Mucosa of descending colon (tissue), 3 donors: Measurements from ENCODE around the gene SLC35B4. TPM values are rescaled to one million over a fixed set of nuclear protein-coding genes. Genes with fewer than 3 reads are reported as not detected.

Source experiments
- ATAC-seq: fragments of 200-7000 bp; cut with Tn5 transposase; one replicate; pipeline ENCODE4 v1.9.1; 2020; ENCODE audit warnings: mild to moderate bottlenecking, moderate library complexity
- DNase-seq, 3 donors: peaks; one replicate each; pipeline ENCODE4 v3.0.0-alpha.2; 2020
- H3K36me3 ChIP-seq: fragments of 200-600 bp; one replicate; pipeline ENCODE4 v1.8.0; 2021; ENCODE audit warnings: low read depth, mild to moderate bottlenecking
- H3K4me1 ChIP-seq: fragments of 200-600 bp; one replicate; pipeline ENCODE4 v1.8.0; 2021; ENCODE audit warnings: low read depth, mild to moderate bottlenecking
- H3K4me3 ChIP-seq: fragments of 200-600 bp; one replicate; pipeline ENCODE4 v1.8.0; 2021; ENCODE audit warnings: mild to moderate bottlenecking
- H3K9me3 ChIP-seq: fragments of 200-600 bp; one replicate; pipeline ENCODE4 v1.8.0; 2021; ENCODE audit warnings: mild to moderate bottlenecking
- CTCF ChIP-seq: fragments of 200-600 bp; IDR thresholded peaks from one replicate; pipeline ENCODE4 v1.8.0; 2022; ENCODE audit warnings: antibody characterized with exemption, mild to moderate bottlenecking
- intact Hi-C, 2 donors: fragments of 100-400 bp; cut with DNase I in 1 of 2; cut with micrococcal nuclease in 1 of 2; formaldehyde crosslinking; loops; one replicate each; pipeline versions ENCODE4 v1.11.0 to v1.11.1; 2022; cut with DNase I, micrococcal nuclease
- total RNA-seq, 3 donors: library from RNA; stranded (reverse); fragmentation: NEBNext Ultra II Directional in 2 of 3; extraction: Animal tissue kit (Norgen Biotek cat#: 25700) in 2 of 3; gene quantifications; one replicate each; pipeline versions ENCODE4 v1.2.1 to v1.2.4, GENCODE V29; 2021 to 2023
- donor health status: DM: no; HTN: no; CAD: no; lungs with moderate emphysema.
- donor health status: DM: no; HTN: no; CAD: no.
- donor health status: DM: no; HTN: yes; CAD: no.

Gene SLC35B4
- total RNA-seq, 3 donors from 2014 or later = 6.1 to 14.1 (median 9.0) TPM

DNA sequence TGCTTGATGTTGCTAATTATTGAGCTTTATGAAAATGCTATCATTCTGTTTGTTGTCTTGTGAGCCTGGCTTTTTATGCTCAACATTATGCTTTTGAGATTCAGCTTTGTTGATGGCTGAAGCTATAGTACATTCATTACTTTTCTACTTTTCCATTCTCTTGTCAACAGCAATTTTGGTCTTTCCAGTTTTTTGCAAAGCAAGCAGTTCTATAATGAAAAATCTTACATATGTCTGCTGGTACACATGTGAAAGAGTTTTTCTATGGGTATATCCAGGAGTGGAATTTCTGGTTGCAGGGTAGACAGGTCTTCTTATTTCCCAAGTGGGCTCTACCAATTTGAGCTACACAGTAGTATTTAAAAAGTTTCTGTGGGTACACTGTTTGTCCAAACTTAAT, 36.8 kb downstream of the SLC35B4 start:
- Histone ChIP-seq H3K4me1 (no peaks in the 10 kb centered on the region), H3K9me3 (no peaks in the 10 kb centered on the region), H3K36me3 (no peaks in the 10 kb centered on the region), H3K4me3 (no peak overlapping the region)
- ATAC-seq = no peak
- no peak for TF ChIP-seq CTCF
- no peak for DNase-seq
- intact Hi-C loops = no loop called here

DNA sequence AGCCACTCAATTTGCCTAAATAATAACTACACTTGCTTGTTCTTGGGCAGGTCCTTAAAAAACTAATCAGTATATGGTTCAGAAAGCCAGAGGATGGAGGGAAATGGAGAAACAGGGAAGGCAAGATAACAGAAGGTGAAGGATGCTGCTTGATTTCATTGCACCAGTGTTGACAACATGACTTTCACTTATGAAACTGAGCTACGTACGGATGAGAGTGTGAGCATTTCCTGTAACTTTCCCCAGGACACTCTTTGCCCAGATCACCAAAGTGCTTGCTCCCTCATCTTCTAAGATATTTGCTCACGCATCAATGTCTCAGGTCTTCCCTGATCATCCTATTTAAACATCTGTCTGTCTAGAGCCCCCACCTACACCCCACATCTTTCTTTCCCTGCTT, 37.4 kb downstream of the SLC35B4 start:
- Histone ChIP-seq H3K9me3 (no peaks in the 10 kb centered on the region), H3K4me3 (no peak overlapping the region), H3K4me1 (no peaks in the 10 kb centered on the region), H3K36me3 (no peaks in the 10 kb centered on the region)
- no peak for TF ChIP-seq CTCF
- ATAC-seq (no peak), DNase-seq (no peak)
- intact Hi-C loops = no loop called here

GRCh38 chr7:134278502-134279153, 38.1 kb downstream of the SLC35B4 start:
- intact Hi-C loops = no loop called here
- no peaks in the 10 kb centered on the region for H3K9me3 ChIP-seq
- H3K4me1 ChIP-seq = no peaks in the 10 kb centered on the region
- no peak overlapping the region for H3K4me3 ChIP-seq
- TF ChIP-seq CTCF = no peak
- ATAC-seq (no peak), DNase-seq (no peak)
- H3K36me3 ChIP-seq = no peaks in the 10 kb centered on the region

DNA sequence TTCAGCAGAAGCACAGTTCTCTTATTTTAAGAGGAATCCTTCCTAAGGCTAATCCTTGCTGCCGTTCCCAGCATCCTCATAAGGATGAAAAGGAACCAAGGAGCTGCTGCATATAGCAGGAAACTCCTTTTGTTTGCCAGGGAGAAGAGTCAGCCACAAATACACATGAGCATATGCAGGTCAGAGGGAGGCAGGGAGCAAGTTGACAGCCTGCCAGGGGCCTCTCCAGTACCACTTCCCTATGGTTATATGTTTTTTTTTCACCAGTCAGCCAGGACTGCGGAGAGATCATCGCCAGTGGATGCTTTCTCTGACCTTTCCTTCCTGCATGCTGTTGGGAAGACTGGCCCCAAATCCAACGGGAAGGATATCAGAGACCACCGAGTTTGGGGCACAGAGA, 39.8 kb downstream of the SLC35B4 start:
- ATAC-seq (no peak), DNase-seq (no peak)
- no peak for TF ChIP-seq CTCF
- Histone ChIP-seq H3K4me1 (no peaks in the 10 kb centered on the region), H3K9me3 (no peaks in the 10 kb centered on the region), H3K4me3 (no peak overlapping the region), H3K36me3 (no peaks in the 10 kb centered on the region)
- intact Hi-C loops = no loop called here

- ATAC-seq = no peak
- H3K36me3 ChIP-seq = no peaks in the 10 kb centered on the region
- DNase-seq = no peak
- no peaks in the 10 kb centered on the region for H3K9me3 ChIP-seq
- no peaks in the 10 kb centered on the region for H3K4me1 ChIP-seq
- intact Hi-C loops = no loop called here
- no peak overlapping the region for H3K4me3 ChIP-seq
- no peak for TF ChIP-seq CTCF
Measured at GRCh38 chr7:134262322-134262721, 54.4 kb downstream of the SLC35B4 start.

- Histone ChIP-seq H3K9me3 (no peaks in the 10 kb centered on the region), H3K36me3 (no peaks in the 10 kb centered on the region), H3K4me3 (no peak overlapping the region), H3K4me1 (no peaks in the 10 kb centered on the region)
- intact Hi-C loops = loop anchor here in 1 of 2 donors (10.0 kb wide), 1 partner anchor 851 kb away; no protein-coding TSS in a partner anchor
- no peak for DNase-seq
- no peak for TF ChIP-seq CTCF
- no peak for ATAC-seq
Measured at GRCh38 chr7:134255814-134256213, 60.9 kb downstream of the SLC35B4 start.
